Stimulated activated effector memory CD8-positive, alpha-beta T cell treated with anti-CD3 and anti-CD28 coated beads, Interleukin-12 subunit alpha, Interleukin-12 subunit beta, amount 100 ng/mL, for 72 hours (primary cell): ENCODE data around the gene SNX25.

ENCODE experiments used
- ATAC-seq: fragments of 150-1000 bp; cut with Tn5 transposase; 2 replicates; pipeline ENCODE4 v1.10.0; 2021
- DNase-seq, 2 donors: peaks; one replicate each; pipeline ENCODE4 v3.0.0; 2021 to 2022; ENCODE audit warnings: low spot score in 2 of 2
- H3K27ac Mint-ChIP-seq: one replicate; pipeline ENCODE4 v1.8.0; 2022; ENCODE audit warnings: mild to moderate bottlenecking, mixed read lengths
- H3K36me3 Mint-ChIP-seq: one replicate; pipeline ENCODE4 v1.8.0; 2022; ENCODE audit warnings: mild to moderate bottlenecking, mixed read lengths
- H3K4me1 Mint-ChIP-seq: one replicate; pipeline ENCODE4 v1.8.0; 2022; ENCODE audit warnings: mixed read lengths
- H3K4me3 Mint-ChIP-seq: one replicate; pipeline ENCODE4 v1.8.0; 2022; ENCODE audit warnings: mild to moderate bottlenecking, mixed read lengths
- H3K9me3 Mint-ChIP-seq: one replicate; pipeline ENCODE4 v1.8.0; 2022; ENCODE audit warnings: mixed read lengths

Gene SNX25

GRCh38 chr4:185259719-185260118, 50.3 kb downstream of the SNX25 start:
- Mint-ChIP-seq H3K4me3 (no peak overlapping the region), H3K27ac (no peak overlapping the region)
- no peak for ATAC-seq

GRCh38 chr4:185261946-185262345, 52.5 kb downstream of the SNX25 start:
- ATAC-seq (no peak), DNase-seq (no peak)
- Mint-ChIP-seq H3K36me3 (peaks cover 11% of the 10 kb centered on the region), H3K27ac (no peak overlapping the region), H3K9me3 (no peaks in the 10 kb centered on the region), H3K4me3 (no peak overlapping the region), H3K4me1 (no peaks in the 10 kb centered on the region)

More at GRCh38 chr4:185259719-185260118, 50.3 kb downstream of the SNX25 start:
- Mint-ChIP-seq H3K4me1 (peaks cover 3% of the 10 kb centered on the region), H3K9me3 (no peaks in the 10 kb centered on the region), H3K36me3 (peaks cover 8% of the 10 kb centered on the region)
- no peak for DNase-seq

- no peak for DNase-seq
- Mint-ChIP-seq H3K9me3 (no peaks in the 10 kb centered on the region), H3K4me1 (no peaks in the 10 kb centered on the region), H3K27ac (no peak overlapping the region), H3K36me3 (peaks cover 26% of the 10 kb centered on the region), H3K4me3 (no peak overlapping the region)
- ATAC-seq, result no peak
Observed at GRCh38 chr4:185263419-185263818, 54.0 kb downstream of the SNX25 start.

- H3K9me3 Mint-ChIP-seq, result no peaks in the 10 kb centered on the region
- H3K4me3 Mint-ChIP-seq, result no peak overlapping the region
- H3K36me3 Mint-ChIP-seq, result peaks cover 29% of the 10 kb centered on the region
- DNase-seq (no peak), ATAC-seq (no peak)
- no peak overlapping the region for H3K27ac Mint-ChIP-seq
- H3K4me1 Mint-ChIP-seq, result no peaks in the 10 kb centered on the region
Observed at GRCh38 chr4:185265942-185266341, 56.5 kb downstream of the SNX25 start.

- Mint-ChIP-seq H3K4me3 (no peak overlapping the region), H3K36me3 (peaks cover 29% of the 10 kb centered on the region), H3K4me1 (no peaks in the 10 kb centered on the region), H3K9me3 (no peaks in the 10 kb centered on the region), H3K27ac (no peak overlapping the region)
- no peak for DNase-seq
- no peak for ATAC-seq
Observed at GRCh38 chr4:185269286-185269685, 59.9 kb downstream of the SNX25 start.

GRCh38 chr4:185270037-185270436, 60.6 kb downstream of the SNX25 start:
- Mint-ChIP-seq H3K36me3 (peaks cover 29% of the 10 kb centered on the region), H3K4me3 (no peak overlapping the region), H3K27ac (no peak overlapping the region), H3K9me3 (no peaks in the 10 kb centered on the region), H3K4me1 (no peaks in the 10 kb centered on the region)
- ATAC-seq, result no peak
- no peak for DNase-seq

- no peak overlapping the region for H3K27ac Mint-ChIP-seq
- DNase-seq (no peak), ATAC-seq (no peak)
- no peak overlapping the region for H3K4me3 Mint-ChIP-seq
- H3K4me1 Mint-ChIP-seq, result no peaks in the 10 kb centered on the region
- peaks cover 29% of the 10 kb centered on the region for H3K36me3 Mint-ChIP-seq
- H3K9me3 Mint-ChIP-seq, result no peaks in the 10 kb centered on the region
Observed at GRCh38 chr4:185270885-185271284, 61.5 kb downstream of the SNX25 start.

- ATAC-seq (no peak), DNase-seq (no peak)
- H3K4me1 Mint-ChIP-seq, result no peaks in the 10 kb centered on the region
- no peaks in the 10 kb centered on the region for H3K9me3 Mint-ChIP-seq
- H3K36me3 Mint-ChIP-seq, result peaks cover 23% of the 10 kb centered on the region
- no peak overlapping the region for H3K4me3 Mint-ChIP-seq
- H3K27ac Mint-ChIP-seq, result no peak overlapping the region
Observed at GRCh38 chr4:185272245-185272644, 62.8 kb downstream of the SNX25 start.

GRCh38 chr4:185275501-185275900, 66.1 kb downstream of the SNX25 start:
- no peaks in the 10 kb centered on the region for H3K36me3 Mint-ChIP-seq
- no peak overlapping the region for H3K4me3 Mint-ChIP-seq

GRCh38 chr4:185276036-185276435, 66.6 kb downstream of the SNX25 start:
- DNase-seq, result no peak
- H3K36me3 Mint-ChIP-seq, result no peaks in the 10 kb centered on the region

More at GRCh38 chr4:185275501-185275900, 66.1 kb downstream of the SNX25 start:
- no peak for ATAC-seq
- no peak for DNase-seq
- Mint-ChIP-seq H3K27ac (no peak overlapping the region), H3K4me1 (no peaks in the 10 kb centered on the region), H3K9me3 (no peaks in the 10 kb centered on the region)

GRCh38 chr4:185278716-185279115, 69.3 kb downstream of the SNX25 start:
- H3K27ac Mint-ChIP-seq, result no peak overlapping the region
- ATAC-seq (no peak), DNase-seq (no peak)
- no peaks in the 10 kb centered on the region for H3K36me3 Mint-ChIP-seq
- H3K9me3 Mint-ChIP-seq, result no peaks in the 10 kb centered on the region
- H3K4me1 Mint-ChIP-seq, result no peaks in the 10 kb centered on the region
- H3K4me3 Mint-ChIP-seq, result no peak overlapping the region

More at GRCh38 chr4:185276036-185276435, 66.6 kb downstream of the SNX25 start:
- Mint-ChIP-seq H3K9me3 (no peaks in the 10 kb centered on the region), H3K4me1 (no peaks in the 10 kb centered on the region), H3K4me3 (no peak overlapping the region), H3K27ac (no peak overlapping the region)
- ATAC-seq, result no peak

GRCh38 chr4:185280608-185281007, 71.2 kb downstream of the SNX25 start:
- no peak overlapping the region for H3K27ac Mint-ChIP-seq
- ATAC-seq (no peak), DNase-seq (no peak)
- no peaks in the 10 kb centered on the region for H3K4me1 Mint-ChIP-seq
- H3K9me3 Mint-ChIP-seq, result no peaks in the 10 kb centered on the region
- H3K36me3 Mint-ChIP-seq, result no peaks in the 10 kb centered on the region
- no peak overlapping the region for H3K4me3 Mint-ChIP-seq

- H3K4me3 Mint-ChIP-seq, result no peak overlapping the region
- no peaks in the 10 kb centered on the region for H3K9me3 Mint-ChIP-seq
- peak overlapping the region; percentile 1 for H3K27ac Mint-ChIP-seq
- DNase-seq (no peak), ATAC-seq (no peak)
- H3K4me1 Mint-ChIP-seq, result no peaks in the 10 kb centered on the region
- no peaks in the 10 kb centered on the region for H3K36me3 Mint-ChIP-seq
Observed at GRCh38 chr4:185282968-185283367, 73.6 kb downstream of the SNX25 start.

GRCh38 chr4:185283723-185284122, 74.3 kb downstream of the SNX25 start:
- peaks cover 6% of the 10 kb centered on the region for H3K36me3 Mint-ChIP-seq
- no peaks in the 10 kb centered on the region for H3K4me1 Mint-ChIP-seq
- H3K9me3 Mint-ChIP-seq, result no peaks in the 10 kb centered on the region
- H3K4me3 Mint-ChIP-seq, result no peak overlapping the region
- DNase-seq (no peak), ATAC-seq (no peak)
- peak overlapping the region; percentile 5 for H3K27ac Mint-ChIP-seq

- Mint-ChIP-seq H3K4me1 (no peaks in the 10 kb centered on the region), H3K9me3 (no peaks in the 10 kb centered on the region), H3K36me3 (peaks cover 9% of the 10 kb centered on the region), H3K27ac (no peak overlapping the region), H3K4me3 (no peak overlapping the region)
- DNase-seq (no peak), ATAC-seq (no peak)
Observed at GRCh38 chr4:185285632-185286393, 76.4 kb downstream of the SNX25 start.

- H3K4me3 Mint-ChIP-seq, result no peak overlapping the region
- DNase-seq, result no peak
- no peak for ATAC-seq
- H3K4me1 Mint-ChIP-seq, result no peaks in the 10 kb centered on the region
- no peak overlapping the region for H3K27ac Mint-ChIP-seq
- no peaks in the 10 kb centered on the region for H3K9me3 Mint-ChIP-seq
- peaks cover 9% of the 10 kb centered on the region for H3K36me3 Mint-ChIP-seq
Observed at GRCh38 chr4:185286571-185286970, 77.2 kb downstream of the SNX25 start.
